GM12873 (cell line): Measurements from ENCODE around the gene RASD2.
A peak's percentile ranks its signal among the peaks of the same experiment; 100 is the strongest.

Experiments
- TF ChIP-seq, protein P1 (sequence below): IDR thresholded peaks from 2 replicates; pipeline ENCODE4 v1.5.1; 2012; ENCODE audit warnings: low read depth, mild to moderate bottlenecking, moderate library complexity, low read length, control low read depth; ENCODE audit not compliant: insufficient read depth; ENCODE audit errors: missing control alignments

Gene RASD2

DNA sequence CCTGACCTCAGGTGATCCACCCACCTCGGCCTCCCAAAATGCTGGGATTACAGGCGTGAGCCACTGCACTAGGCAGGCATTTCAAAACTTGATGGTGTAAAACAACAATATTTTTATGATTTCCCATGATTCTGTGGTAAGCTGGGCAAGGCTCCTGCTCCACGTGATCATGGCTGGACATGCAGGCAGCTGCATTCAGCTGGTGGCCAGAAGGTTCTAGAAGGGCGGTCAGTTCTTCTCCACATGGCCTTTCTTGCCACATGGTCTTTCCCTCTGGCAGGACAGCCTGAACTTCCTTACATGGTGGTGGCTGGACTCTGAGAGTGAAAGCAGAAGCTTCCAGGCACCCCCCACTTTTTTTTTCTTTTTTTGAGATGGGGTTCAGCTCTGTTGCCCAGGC, 9.9 kb upstream of the RASD2 start:
- TF ChIP-seq, protein P1, sequence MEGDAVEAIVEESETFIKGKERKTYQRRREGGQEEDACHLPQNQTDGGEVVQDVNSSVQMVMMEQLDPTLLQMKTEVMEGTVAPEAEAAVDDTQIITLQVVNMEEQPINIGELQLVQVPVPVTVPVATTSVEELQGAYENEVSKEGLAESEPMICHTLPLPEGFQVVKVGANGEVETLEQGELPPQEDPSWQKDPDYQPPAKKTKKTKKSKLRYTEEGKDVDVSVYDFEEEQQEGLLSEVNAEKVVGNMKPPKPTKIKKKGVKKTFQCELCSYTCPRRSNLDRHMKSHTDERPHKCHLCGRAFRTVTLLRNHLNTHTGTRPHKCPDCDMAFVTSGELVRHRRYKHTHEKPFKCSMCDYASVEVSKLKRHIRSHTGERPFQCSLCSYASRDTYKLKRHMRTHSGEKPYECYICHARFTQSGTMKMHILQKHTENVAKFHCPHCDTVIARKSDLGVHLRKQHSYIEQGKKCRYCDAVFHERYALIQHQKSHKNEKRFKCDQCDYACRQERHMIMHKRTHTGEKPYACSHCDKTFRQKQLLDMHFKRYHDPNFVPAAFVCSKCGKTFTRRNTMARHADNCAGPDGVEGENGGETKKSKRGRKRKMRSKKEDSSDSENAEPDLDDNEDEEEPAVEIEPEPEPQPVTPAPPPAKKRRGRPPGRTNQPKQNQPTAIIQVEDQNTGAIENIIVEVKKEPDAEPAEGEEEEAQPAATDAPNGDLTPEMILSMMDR = no peak

- TF ChIP-seq, protein P1 = no peak
These were observed 9.4 kb upstream of the RASD2 start for GRCh38 chr22:35531202-35531601.

DNA sequence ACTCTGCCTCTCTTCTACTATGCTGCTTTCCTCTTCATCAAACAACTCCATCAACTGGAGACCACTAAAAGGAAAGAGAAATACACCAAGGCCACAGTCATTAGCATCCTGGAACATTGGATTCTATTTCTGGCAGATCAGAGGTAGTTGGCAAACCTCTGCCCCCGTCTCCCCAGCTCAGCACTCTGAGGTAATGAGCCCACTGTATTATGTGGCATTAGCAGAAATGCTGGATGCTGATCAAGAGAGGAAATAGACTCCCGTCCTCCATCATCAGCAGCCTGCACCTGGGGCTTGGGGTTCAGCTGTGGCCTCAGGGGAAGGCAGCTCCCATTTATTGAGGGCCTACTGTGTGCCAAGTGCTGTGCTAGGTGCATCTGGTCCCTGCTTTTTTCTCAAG, 9.0 kb upstream of the RASD2 start:
- TF ChIP-seq, protein P1 = no peak

DNA sequence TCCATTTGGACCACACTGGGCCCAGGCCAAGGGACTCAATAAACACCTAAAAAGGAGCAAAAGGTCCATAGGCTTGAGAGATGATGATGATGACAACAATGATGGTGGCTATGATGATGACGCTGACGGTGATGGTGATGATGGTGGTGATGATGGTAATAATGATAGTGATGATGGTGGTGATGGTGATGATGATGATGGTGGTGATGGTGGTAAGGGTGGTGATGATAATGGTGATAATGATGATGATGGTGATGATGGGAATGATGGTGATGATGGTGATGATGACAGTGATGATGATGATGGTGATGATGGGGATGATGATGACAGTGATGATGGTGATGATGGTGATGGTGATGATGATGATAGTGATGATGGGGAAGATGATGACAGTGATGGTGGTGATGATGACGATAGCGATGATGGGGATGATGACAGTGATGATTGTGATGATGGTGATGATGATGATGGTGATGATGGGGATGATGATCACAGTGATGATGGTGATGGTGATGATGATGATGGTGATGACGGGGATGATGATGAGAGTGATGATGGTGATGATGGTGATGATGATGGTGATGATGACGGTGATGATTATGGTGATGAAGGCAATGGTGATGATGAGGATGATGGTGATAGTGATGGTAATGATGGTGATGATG, 7.1 kb upstream of the RASD2 start:
- TF ChIP-seq, protein P1 = no peak

- TF ChIP-seq, protein P1 = no peak
These were observed 6.5 kb upstream of the RASD2 start for GRCh38 chr22:35534091-35534490.

- TF ChIP-seq, protein P1 = no peak
These were observed 3.4 kb upstream of the RASD2 start for GRCh38 chr22:35537232-35537631.

GRCh38 chr22:35538801-35539321, 1.8 kb upstream of the RASD2 start:
- TF ChIP-seq, protein P1 = peak; percentile 81
